Posterior vena cava (tissue), 2 donors: ENCODE data around the gene FGF14. TPM values are rescaled to one million over a fixed set of nuclear protein-coding genes. Genes with fewer than 3 reads are reported as not detected.

Experiments
- DNase-seq: peaks from one replicate; pipeline ENCODE4 v3.0.0-alpha.2; 2020; ENCODE audit warnings: low spot score
- intact Hi-C, 2 donors: fragments of 100-400 bp; cut with DNase I; formaldehyde crosslinking; loops; one replicate each; pipeline versions ENCODE4 v1.14.1 to v1.14.2; 2022 to 2023
- total RNA-seq, 2 donors: library from RNA; stranded (reverse); fragmentation: NEBNext Ultra II Directional; extraction: Animal tissue kit (Norgen Biotek cat#: 25700); gene quantifications; one replicate each; pipeline ENCODE4 v1.2.1, GENCODE V29; 2021
- donor health status: DM: yes; HTN: yes; CAD: no.
- donor health status: DM: yes; HTN: yes; CAD: no.

FGF14 gene
- total RNA-seq, 2 donors from 2014 or later = 4.6 to 6.6 TPM

- intact Hi-C loops = no loop called here
- DNase-seq = no peak
Measured at GRCh38 chr13:101977475-101977874, 424.4 kb downstream of the FGF14 start.

- intact Hi-C loops = no loop called here
- no peak for DNase-seq
Measured at GRCh38 chr13:101972191-101972590, 429.7 kb downstream of the FGF14 start.

GRCh38 chr13:101970341-101970740, 431.5 kb downstream of the FGF14 start:
- DNase-seq = no peak
- intact Hi-C loops = no loop called here

- intact Hi-C loops = no loop called here
- DNase-seq = no peak
Measured at GRCh38 chr13:101967781-101968180, 434.1 kb downstream of the FGF14 start.

GRCh38 chr13:101967216-101967615, 434.6 kb downstream of the FGF14 start:
- no peak for DNase-seq
- intact Hi-C loops = no loop called here

- intact Hi-C loops = no loop called here
- DNase-seq = no peak
Measured at GRCh38 chr13:101965096-101965495, 436.8 kb downstream of the FGF14 start.

GRCh38 chr13:101959016-101959415, 442.8 kb downstream of the FGF14 start:
- DNase-seq = no peak
- intact Hi-C loops = no loop called here

- DNase-seq = no peak
- intact Hi-C loops = no loop called here
Measured at GRCh38 chr13:101955764-101956163, 446.1 kb downstream of the FGF14 start.

- intact Hi-C loops = no loop called here
Measured at GRCh38 chr13:101951114-101951513, 450.7 kb downstream of the FGF14 start.

GRCh38 chr13:101949681-101950080, 452.2 kb downstream of the FGF14 start:
- intact Hi-C loops = loop anchor here (10.0 kb wide), 1 partner anchor 505 kb away; no protein-coding TSS in a partner anchor
- DNase-seq = no peak

More at GRCh38 chr13:101951114-101951513, 450.7 kb downstream of the FGF14 start:
- no peak for DNase-seq

GRCh38 chr13:101946401-101946800, 455.4 kb downstream of the FGF14 start:
- DNase-seq = no peak
- intact Hi-C loops = loop anchor here (10.0 kb wide), 1 partner anchor 508 kb away; no protein-coding TSS in a partner anchor

GRCh38 chr13:101945435-101945834, 456.4 kb downstream of the FGF14 start:
- no peak for DNase-seq
- intact Hi-C loops = loop anchor here (10.0 kb wide), 1 partner anchor 509 kb away; no protein-coding TSS in a partner anchor

- intact Hi-C loops = loop anchor here (10.0 kb wide), 1 partner anchor 510 kb away; no protein-coding TSS in a partner anchor
- no peak for DNase-seq
Measured at GRCh38 chr13:101944521-101944920, 457.3 kb downstream of the FGF14 start.

GRCh38 chr13:101942535-101943157, 459.2 kb downstream of the FGF14 start:
- DNase-seq = no peak
- intact Hi-C loops = loop anchor here (10.0 kb wide), 1 partner anchor 512 kb away; no protein-coding TSS in a partner anchor

- no peak for DNase-seq
- intact Hi-C loops = loop anchor here (10.0 kb wide), 1 partner anchor 513 kb away; no protein-coding TSS in a partner anchor
Measured at GRCh38 chr13:101942038-101942437, 459.8 kb downstream of the FGF14 start.

- no peak for DNase-seq
- intact Hi-C loops = loop anchor here (10.0 kb wide), 1 partner anchor 514 kb away; no protein-coding TSS in a partner anchor
Measured at GRCh38 chr13:101941095-101941783, 460.6 kb downstream of the FGF14 start.

- intact Hi-C loops = no loop called here
- no peak for DNase-seq
Measured at GRCh38 chr13:101939370-101939769, 462.5 kb downstream of the FGF14 start.

- no peak for DNase-seq
- intact Hi-C loops = no loop called here
Measured at GRCh38 chr13:101935828-101936227, 466.0 kb downstream of the FGF14 start.

GRCh38 chr13:101931186-101931585, 470.7 kb downstream of the FGF14 start:
- DNase-seq = no peak
- intact Hi-C loops = no loop called here

GRCh38 chr13:101930331-101930730, 471.5 kb downstream of the FGF14 start:
- intact Hi-C loops = no loop called here
- no peak for DNase-seq

GRCh38 chr13:101925731-101926130, 476.1 kb downstream of the FGF14 start:
- intact Hi-C loops = no loop called here
- no peak for DNase-seq
